K562 (cell line): Measurements from ENCODE around the gene TECPR1. TPM values are rescaled to one million over a fixed set of nuclear protein-coding genes. Genes with fewer than 3 reads are reported as not detected.

Experiments used
- ATAC-seq: fragments of 200-7000 bp; cut with Tn5 transposase; 3 replicates; pipeline ENCODE4 v1.9.1; 2020; ENCODE audit warnings: moderate library complexity
- BruUV-seq: library from RNA; stranded (reverse); fragments of 400-500 nt; replicated peaks from 2 replicates; lab custom pipeline; 2021; lab: Mats Ljungman, UMichigan
- CTCF ChIA-PET: fragments of 300-600 bp; formaldehyde crosslinking; extraction: SDS; loops from one replicate; lab custom pipeline; 2021; ENCODE audit warnings: low intra/inter-chr PET ratio; lab: Yijun Ruan, JAX
- POLR2A ChIA-PET: fragments of 300-600, 350-650 bp; sonication (Branson Sonifier 250); formaldehyde crosslinking; extraction: SDS; loops from one replicate; lab custom pipeline; 2021; ENCODE audit warnings: antibody characterized with exemption, inconsistent platforms; lab: Yijun Ruan, JAX
- DNase-seq, 4 experiments: peaks; one replicate each; pipeline versions ENCODE4 v3.0.0 to v3.0.0-alpha.2; 2011 to 2018; ENCODE audit warnings: low spot score in 3 of 4, mixed read lengths in 3 of 4; ENCODE audit errors: extremely low read depth in 1 of 4
- FAIRE-seq: peaks from 2 replicates; lab custom pipeline; 2011; peaks lifted over from hg19 to GRCh38; lab: Jason Lieb, UNC
- H2AFZ ChIP-seq: 2 replicates; pipeline ENCODE4 v1.6.0; 2011; ENCODE audit warnings: low read depth, low read length, control low read depth, inconsistent platforms
- H3K27ac ChIP-seq: fragments of 200-600 bp; 3 replicates; pipeline ENCODE4 v1.8.0; 2011; ENCODE audit warnings: low read depth, mild to moderate bottlenecking, control low read depth, inconsistent platforms, low read length, moderate library complexity, mixed read lengths; ENCODE audit errors: extremely low read depth
- H3K27me3 ChIP-seq, 2 experiments: fragments of 300-600 bp in 1 of 2; 2 replicates in 1 of 2; 3 replicates in 1 of 2; pipeline versions ENCODE4 v1.6.0 to v1.8.0; 2011; ENCODE audit warnings: inconsistent platforms in 2 of 2, low read length in 2 of 2, mild to moderate bottlenecking in 1 of 2, mixed read lengths in 1 of 2, moderate library complexity in 1 of 2; ENCODE audit not compliant: control insufficient read depth in 2 of 2, insufficient read depth in 2 of 2
- H3K36me3 ChIP-seq: fragments of 300-600 bp; 3 replicates; pipeline ENCODE4 v1.8.0; 2011; ENCODE audit warnings: mild to moderate bottlenecking, low read length, inconsistent platforms; ENCODE audit not compliant: control insufficient read depth, insufficient read depth
- H3K4me1 ChIP-seq, 2 experiments: fragments of 200-600 bp in 1 of 2; replicated peaks in 1 of 2; 2 replicates in 1 of 2; 3 replicates in 1 of 2; pipeline versions ENCODE4 v1.5.1 to v1.8.0; 2011; ENCODE audit warnings: inconsistent platforms in 2 of 2, low read length in 2 of 2, mild to moderate bottlenecking in 1 of 2, mixed read lengths in 1 of 2, moderate library complexity in 1 of 2; ENCODE audit not compliant: control insufficient read depth in 2 of 2, insufficient read depth in 2 of 2
- H3K4me2 ChIP-seq: 2 replicates; pipeline ENCODE4 v1.6.1; 2011; ENCODE audit warnings: low read length, control low read depth, inconsistent platforms, mixed read lengths; ENCODE audit not compliant: insufficient read depth
- H3K4me3 ChIP-seq: fragments of 200-600 bp; sonication (generic), shearing (Covaris generic); 2 replicates; pipeline ENCODE4 v1.5.1; 2016; ENCODE audit warnings: control low read depth, inconsistent platforms
- H3K79me2 ChIP-seq: fragments of 200-600 bp; 3 replicates; pipeline ENCODE4 v1.8.0; 2011; ENCODE audit warnings: low read length, inconsistent platforms; ENCODE audit not compliant: control insufficient read depth, insufficient read depth
- H3K9ac ChIP-seq, 2 experiments: 2 replicates each; pipeline versions ENCODE4 v1.6.0 to v1.6.1; 2011; ENCODE audit warnings: low read depth in 2 of 2, low read length in 2 of 2, control low read depth in 1 of 2, inconsistent platforms in 1 of 2, mild to moderate bottlenecking in 1 of 2, mixed read lengths in 1 of 2; ENCODE audit not compliant: insufficient read depth in 1 of 2
- H3K9me1 ChIP-seq: one replicate; pipeline ENCODE4 v1.6.0; 2011; ENCODE audit warnings: inconsistent platforms, mild to moderate bottlenecking, low read length, moderate library complexity; ENCODE audit not compliant: control insufficient read depth, insufficient read depth
- H3K9me3 ChIP-seq: replicated peaks from 2 replicates; pipeline ENCODE4 v1.5.1; 2011; ENCODE audit warnings: low read depth, low read length, inconsistent platforms; ENCODE audit not compliant: control insufficient read depth, insufficient read depth
- H4K20me1 ChIP-seq: replicated peaks from 2 replicates; pipeline ENCODE4 v1.6.1; 2011; ENCODE audit warnings: low read length, inconsistent platforms, mixed read lengths; ENCODE audit not compliant: control insufficient read depth, insufficient read depth
- BCL6 ChIP-seq: fragments of 250-450 bp; sonication (Bioruptor Pico); IDR thresholded peaks from 2 replicates; pipeline ENCODE4 v1.4.0; 2020
- CBFB ChIP-seq: sonication (generic); formaldehyde crosslinking; IDR thresholded peaks from 2 replicates; pipeline ENCODE4 v1.4.0; 2020; ENCODE audit warnings: mild to moderate bottlenecking, missing genetic modification reagents
- CEBPG ChIP-seq, 3 experiments: fragments of 200-800 bp in 1 of 3; sonication (Bioruptor generic) in 1 of 3; sonication (generic) in 1 of 3; formaldehyde crosslinking in 1 of 3; IDR thresholded peaks in 2 of 3; conservative IDR thresholded peaks in 1 of 3; 2 replicates each; pipeline versions ENCODE4 v1.6.1 to v1.8.0; 2016 to 2022; ENCODE audit warnings: missing compliant biosample characterization in 2 of 3, missing genetic modification characterization in 2 of 3, mild to moderate bottlenecking in 1 of 3, missing genetic modification reagents in 1 of 3
- DACH1 ChIP-seq: fragments of 450-650 bp; IDR thresholded peaks from 2 replicates; pipeline ENCODE4 v1.6.1; 2018; ENCODE audit not compliant: partially characterized antibody
- GABPB2 ChIP-seq: fragments of 250-450 bp; sonication (Bioruptor Pico); conservative IDR thresholded peaks from 2 replicates; pipeline ENCODE4 v1.5.1; 2021; ENCODE audit warnings: mild to moderate bottlenecking
- HDAC3 ChIP-seq: fragments of 450-650 bp; IDR thresholded peaks from 2 replicates; pipeline ENCODE4 v1.6.1; 2018; ENCODE audit warnings: borderline replicate concordance, mild to moderate bottlenecking, moderate library complexity; ENCODE audit not compliant: partially characterized antibody
- IRF9 ChIP-seq: fragments of 450-650 bp; IDR thresholded peaks from 2 replicates; pipeline ENCODE4 v1.6.1; 2016; ENCODE audit warnings: missing biosample characterization, missing genetic modification characterization
- MCM2 ChIP-seq: fragments of 450-650 bp; IDR thresholded peaks from 2 replicates; pipeline ENCODE4 v1.6.1; 2017; ENCODE audit warnings: low read depth, mild to moderate bottlenecking
- MNT ChIP-seq, 2 experiments: fragments of 450-650 bp; conservative IDR thresholded peaks; 2 replicates each; pipeline ENCODE4 v1.6.1; 2017; ENCODE audit warnings: mild to moderate bottlenecking in 2 of 2, moderate library complexity in 2 of 2
- MTA2 ChIP-seq: fragments of 450-650 bp; IDR thresholded peaks from 2 replicates; pipeline ENCODE4 v1.6.1; 2016; ENCODE audit warnings: low read depth
- NR2C1 ChIP-seq, 2 experiments: fragments of 450-650 bp; IDR thresholded peaks; 2 replicates each; pipeline ENCODE4 v1.6.1; 2017; ENCODE audit warnings: mild to moderate bottlenecking in 2 of 2, antibody characterized with exemption in 1 of 2, inconsistent platforms in 1 of 2, missing compliant biosample characterization in 1 of 2, missing genetic modification characterization in 1 of 2
- PML ChIP-seq: IDR thresholded peaks from 2 replicates; pipeline ENCODE4 v1.6.1; 2012; ENCODE audit warnings: low read length, inconsistent platforms
- PYGO2 ChIP-seq: fragments of 450-650 bp; IDR thresholded peaks from 2 replicates; pipeline ENCODE4 v1.6.1; 2016; ENCODE audit warnings: mild to moderate bottlenecking, missing genetic modification characterization, moderate library complexity, missing compliant biosample characterization
- RBM17 ChIP-seq: fragments of 200-400 bp; formaldehyde crosslinking; IDR thresholded peaks from 2 replicates; pipeline ENCODE4 v1.6.1; 2017; ENCODE audit warnings: low read depth, mild to moderate bottlenecking, low read length, borderline replicate concordance
- SMAD1 ChIP-seq: fragments of 150-350 bp; IDR thresholded peaks from 2 replicates; pipeline ENCODE4 v1.6.1; 2014; ENCODE audit warnings: low read length, low read depth; ENCODE audit not compliant: partially characterized antibody
- THRB ChIP-seq: fragments of 450-650 bp; formaldehyde crosslinking; conservative IDR thresholded peaks from 2 replicates; pipeline ENCODE4 v1.4.0; 2022; ENCODE audit warnings: mild to moderate bottlenecking, missing genetic modification characterization
- XRCC5 ChIP-seq: fragments of 200-400 bp; formaldehyde crosslinking; IDR thresholded peaks from 2 replicates; pipeline ENCODE4 v1.6.1; 2017; ENCODE audit warnings: low read depth, mild to moderate bottlenecking, low read length
- WGBS: fragments of 100-300 bp; shearing (Covaris generic); methylation state at CpG from one replicate; pipeline ENCODE4 v1.1.6; 2016; ENCODE audit warnings: low coverage, mixed read lengths; ENCODE audit not compliant: insufficient coverage; ENCODE audit errors: missing lambda C conversion rate; 5-methylcytosine and 5-hydroxymethylcytosine counted together
- in situ Hi-C: fragments of 300-500 bp; cut with MboI; formaldehyde crosslinking; loops from 4 replicates; pipeline ENCODE4 v1.15.0; 2018; ENCODE audit warnings: inconsistent platforms, mixed read lengths
- intact Hi-C: fragments of 100-400 bp; cut with micrococcal nuclease; formaldehyde crosslinking; loops from 2 replicates; pipeline ENCODE4 v1.14.2; 2022
- polyA plus RNA-seq, 8 experiments: library from polyadenylated mRNA; depleted of rRNA in 4 of 8; stranded (reverse) in 5 of 8; unstranded in 3 of 8; fragments of >200 nt; fragmentation: Nextera tagmentation in 2 of 8; fragmentation: Illumina TruSeq in 1 of 8; extraction: Ambion mirVana in 2 of 8; extraction: Trizol in 1 of 8; gene quantifications; 2 replicates each; pipeline versions ENCODE4 v1.2.1 to v1.2.3, GENCODE V29; 2011 to 2014; ENCODE audit warnings: inconsistent platforms in 1 of 8, missing spikeins in 1 of 8
- total RNA-seq, 7 experiments: library from RNA; depleted of rRNA in 6 of 7; stranded (reverse); fragments of >200 nt in 6 of 7; fragmentation: Illumina TruSeq in 2 of 7; extraction: Trizol in 2 of 7; gene quantifications; 2 replicates each; pipeline versions ENCODE4 v1.2.1 to v1.2.3, GENCODE V29; 2011 to 2021; ENCODE audit warnings: low replicate concordance in 1 of 7

TECPR1 gene
- total and polyA plus RNA-seq, 9 of the 15 experiments (the other 6 are each of a cell fraction or from before 2014, with no cell fraction given) = 0.17 to 15.0 (median 2.2) TPM

- no peaks in the 10 kb centered on the region for H3K27me3 ChIP-seq
- H3K4me3 ChIP-seq = no peak overlapping the region
- no peak overlapping the region for H3K4me2 ChIP-seq
- BruUV-seq = no TSS peak
- POLR2A ChIA-PET = no interaction called here
- no peak overlapping the region for H3K9ac ChIP-seq
- intact Hi-C loops = no loop called here
- no peak for FAIRE-seq
- no peak overlapping the region for H3K27ac ChIP-seq
- no peak overlapping the region for H2AFZ ChIP-seq
- H3K9me1 ChIP-seq = no peaks in the 10 kb centered on the region
- peaks cover 15% of the 10 kb centered on the region for H3K79me2 ChIP-seq
- H4K20me1 ChIP-seq = no peaks in the 10 kb centered on the region
- no peak for TF ChIP-seq CBFB
- no peak for TF ChIP-seq DACH1
- no peak for TF ChIP-seq SMAD1
- no peak for TF ChIP-seq IRF9 (tag)
- no peak for TF ChIP-seq PYGO2 (tag)
- no peak for TF ChIP-seq PML
- TF ChIP-seq MCM2 = no peak
- no peak for TF ChIP-seq CEBPG (CRISPR knock-in tag; IDR thresholded peaks at IDR 0.05)
- no peak for TF ChIP-seq CEBPG (tag; conservative IDR thresholded peaks at IDR 0.05 in 1 of 2, IDR thresholded peaks at IDR 0.05 in 1 of 2)
- TF ChIP-seq BCL6 = no peak
- no peak for TF ChIP-seq GABPB2 (CRISPR knock-in tag)
- no peak for TF ChIP-seq NR2C1 (IDR thresholded peaks at IDR 0.05)
- TF ChIP-seq NR2C1 (tag; IDR thresholded peaks at IDR 0.05) = no peak
- no peak for TF ChIP-seq MTA2
- no peak for TF ChIP-seq HDAC3
- TF ChIP-seq THRB (CRISPR knock-in tag) = no peak
- no peak for TF ChIP-seq MNT (conservative IDR thresholded peaks at IDR 0.05)
- TF ChIP-seq XRCC5 = no peak
- TF ChIP-seq RBM17 = no peak
- no peaks in the 10 kb centered on the region for H3K9me3 ChIP-seq
- H3K4me1 ChIP-seq = peaks cover 0 to 16% of the 10 kb centered on the region in 2 experiments; a peak in 2 of 5 replicates
- no peak for ATAC-seq
- in situ Hi-C loops = no loop called here
- CTCF ChIA-PET = no interaction called here
- WGBS = 90% methylated on average over 5 of the region's 6 CpGs
- DNase-seq = no peak
- peaks cover 4% of the 10 kb centered on the region; the same call in 1 of the 3 replicates for H3K36me3 ChIP-seq
Observed at GRCh38 chr7:98257701-98258100, 5.7 kb upstream of the TECPR1 start.
